Measurements from ENCODE around the gene PLCH1. TPM values are rescaled to one million over a fixed set of nuclear protein-coding genes. Genes with fewer than 3 reads are reported as not detected.

Gene PLCH1
- total and polyA plus RNA-seq, 2 of the 13 experiments (the other 11 are each of a cell fraction or from before 2014, with no cell fraction given), result 2.0 to 3.0 TPM

DNA sequence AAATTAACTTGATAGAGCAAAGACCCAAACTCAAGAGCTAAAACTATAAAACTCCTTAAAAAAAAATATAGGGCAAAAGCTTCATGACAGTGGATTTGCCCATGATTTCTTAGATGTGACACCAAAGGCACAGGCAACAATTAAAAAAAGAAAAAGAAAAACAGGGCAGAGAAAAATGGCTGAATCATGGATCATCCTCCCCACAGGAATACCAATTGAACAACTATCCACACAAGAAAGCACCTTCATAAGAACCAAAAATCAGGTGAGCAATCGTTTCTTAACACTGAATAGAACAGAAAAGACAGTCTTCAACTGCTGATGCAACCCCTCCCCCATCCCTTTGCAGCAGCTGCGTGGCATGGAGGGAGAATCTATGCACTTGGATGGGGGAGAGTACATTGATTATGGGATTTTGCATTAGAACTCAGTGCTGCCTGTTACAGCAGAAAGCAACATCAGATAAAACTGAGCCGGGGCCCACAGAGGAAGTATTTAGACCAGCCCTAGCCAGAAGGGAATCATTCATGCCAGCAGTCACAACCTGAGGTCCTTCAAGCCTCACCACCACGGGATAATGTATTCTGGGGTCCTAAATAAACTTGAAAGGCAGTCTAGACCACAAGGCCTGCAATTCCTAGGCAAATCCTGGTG lies 45.5 kb upstream of the PLCH1 start:
- peaks cover 2 to 15% of the 10 kb centered on the region in 2 experiments; a peak in 2 of 5 replicates for H3K36me3 ChIP-seq (replicated peaks in 1 of 2; ENCODE audit: control insufficient read depth in 1 of 2, insufficient read depth in 2 of 2, low read length in 2 of 2)
- peaks cover 6% of the 10 kb centered on the region for H3K79me2 ChIP-seq (ENCODE audit: insufficient read depth, low read length)
- WGBS (ENCODE audit: low lambda C conversion rate), result 96% methylated on average over 4 of the region's 4 CpGs
- FAIRE-seq (no peak), ATAC-seq (no peak), DNase-seq (ENCODE audit: low spot score) (no peak)
- no peaks in the 10 kb centered on the region; the same call in 1 of the 2 replicates for H4K20me1 ChIP-seq (ENCODE audit: insufficient read depth, low read length)
- CTCF ChIA-PET (ENCODE audit: low intra/inter-chr PET ratio, low total read pairs), result no interaction called here
- H2AFZ ChIP-seq (ENCODE audit: low read length), result no peak overlapping the region
- intact Hi-C loops (cut with micrococcal nuclease; ENCODE audit: unreplicated experiment) (no loop called here), in situ Hi-C loops (cut with HindIII; ENCODE audit: extremely low pct_ligation_motif_present, low pct_unique_long_range_greater_than_20kb) (no loop called here)
- no peak overlapping the region for H3K9ac ChIP-seq (ENCODE audit: insufficient read depth, low read depth, low read length)
- TF ChIP-seq, protein P1, sequence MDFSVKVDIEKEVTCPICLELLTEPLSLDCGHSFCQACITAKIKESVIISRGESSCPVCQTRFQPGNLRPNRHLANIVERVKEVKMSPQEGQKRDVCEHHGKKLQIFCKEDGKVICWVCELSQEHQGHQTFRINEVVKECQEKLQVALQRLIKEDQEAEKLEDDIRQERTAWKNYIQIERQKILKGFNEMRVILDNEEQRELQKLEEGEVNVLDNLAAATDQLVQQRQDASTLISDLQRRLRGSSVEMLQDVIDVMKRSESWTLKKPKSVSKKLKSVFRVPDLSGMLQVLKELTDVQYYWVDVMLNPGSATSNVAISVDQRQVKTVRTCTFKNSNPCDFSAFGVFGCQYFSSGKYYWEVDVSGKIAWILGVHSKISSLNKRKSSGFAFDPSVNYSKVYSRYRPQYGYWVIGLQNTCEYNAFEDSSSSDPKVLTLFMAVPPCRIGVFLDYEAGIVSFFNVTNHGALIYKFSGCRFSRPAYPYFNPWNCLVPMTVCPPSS (IDR thresholded peaks at IDR 0.05), result no peak
- TF ChIP-seq HES4 (CRISPR knock-in tag; IDR thresholded peaks at IDR 0.05; ENCODE audit: borderline replicate concordance), result no peak
- no peak for TF ChIP-seq SIN3B (IDR thresholded peaks at IDR 0.05; ENCODE audit: low read length)
- TF ChIP-seq, protein P2, sequence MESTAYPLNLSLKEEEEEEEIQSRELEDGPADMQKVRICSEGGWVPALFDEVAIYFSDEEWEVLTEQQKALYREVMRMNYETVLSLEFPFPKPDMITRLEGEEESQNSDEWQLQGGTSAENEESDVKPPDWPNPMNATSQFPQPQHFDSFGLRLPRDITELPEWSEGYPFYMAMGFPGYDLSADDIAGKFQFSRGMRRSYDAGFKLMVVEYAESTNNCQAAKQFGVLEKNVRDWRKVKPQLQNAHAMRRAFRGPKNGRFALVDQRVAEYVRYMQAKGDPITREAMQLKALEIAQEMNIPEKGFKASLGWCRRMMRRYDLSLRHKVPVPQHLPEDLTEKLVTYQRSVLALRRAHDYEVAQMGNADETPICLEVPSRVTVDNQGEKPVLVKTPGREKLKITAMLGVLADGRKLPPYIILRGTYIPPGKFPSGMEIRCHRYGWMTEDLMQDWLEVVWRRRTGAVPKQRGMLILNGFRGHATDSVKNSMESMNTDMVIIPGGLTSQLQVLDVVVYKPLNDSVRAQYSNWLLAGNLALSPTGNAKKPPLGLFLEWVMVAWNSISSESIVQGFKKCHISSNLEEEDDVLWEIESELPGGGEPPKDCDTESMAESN (CRISPR knock-in tag; conservative IDR thresholded peaks at IDR 0.05), result no peak
- TF ChIP-seq ZNF44 (CRISPR knock-in tag; IDR thresholded peaks at IDR 0.05), result no peak
- no peak for TF ChIP-seq ZNF253 (CRISPR knock-in tag; IDR thresholded peaks at IDR 0.05; ENCODE audit: borderline replicate concordance)
- no peak for TF ChIP-seq PHB2 (IDR thresholded peaks at IDR 0.05; ENCODE audit: partially characterized antibody)
- TF ChIP-seq NR2F1 (CRISPR knock-in tag; IDR thresholded peaks at IDR 0.05), result no peak
- TF ChIP-seq PHF5A (CRISPR knock-in tag; IDR thresholded peaks at IDR 0.05; ENCODE audit: low read depth, unreplicated experiment), result no peak
- TF ChIP-seq ZNF761 (CRISPR knock-in tag; conservative IDR thresholded peaks at IDR 0.05), result no peak
- TF ChIP-seq, protein P3, sequence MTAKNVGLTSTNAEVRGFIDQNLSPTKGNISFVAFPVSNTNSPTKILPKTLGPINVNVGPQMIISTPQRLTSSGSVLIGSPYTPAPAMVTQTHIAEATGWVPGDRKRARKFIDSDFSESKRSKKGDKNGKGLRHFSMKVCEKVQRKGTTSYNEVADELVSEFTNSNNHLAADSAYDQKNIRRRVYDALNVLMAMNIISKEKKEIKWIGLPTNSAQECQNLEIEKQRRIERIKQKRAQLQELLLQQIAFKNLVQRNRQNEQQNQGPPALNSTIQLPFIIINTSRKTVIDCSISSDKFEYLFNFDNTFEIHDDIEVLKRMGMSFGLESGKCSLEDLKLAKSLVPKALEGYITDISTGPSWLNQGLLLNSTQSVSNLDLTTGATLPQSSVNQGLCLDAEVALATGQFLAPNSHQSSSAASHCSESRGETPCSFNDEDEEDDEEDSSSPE (CRISPR knock-in tag; IDR thresholded peaks at IDR 0.05), result no peak
- no peak for TF ChIP-seq ZSCAN9 (CRISPR knock-in tag; IDR thresholded peaks at IDR 0.05; ENCODE audit: borderline replicate concordance)
- TF ChIP-seq MEF2D (CRISPR knock-in tag; IDR thresholded peaks at IDR 0.05), result no peak
- TF ChIP-seq TSC22D2 (CRISPR knock-in tag; IDR thresholded peaks at IDR 0.05; ENCODE audit: borderline replicate concordance), result no peak
- no peak for TF ChIP-seq ZNF34 (CRISPR knock-in tag; IDR thresholded peaks at IDR 0.05; ENCODE audit: borderline replicate concordance)
- BruUV-seq (replicated peaks), result no TSS peak
- H3K4me2 ChIP-seq (ENCODE audit: low read depth, low read length), result no peak overlapping the region
- no peaks in the 10 kb centered on the region for H3K9me3 ChIP-seq (ENCODE audit: low read length)
- H3K4me3 ChIP-seq (replicated peaks in 1 of 3; ENCODE audit: insufficient read depth in 1 of 3, low read depth in 2 of 3, low read length in 3 of 3), result no peak overlapping the region
- POLR2A ChIA-PET, result no interaction called here
- no peaks in the 10 kb centered on the region for H3K27me3 ChIP-seq (ENCODE audit: control insufficient read depth in 1 of 2, insufficient read depth in 2 of 2, low read length in 2 of 2)
- no peak overlapping the region for H3K27ac ChIP-seq (ENCODE audit: extremely low read length, insufficient read depth, low read length)
- H3K4me1 ChIP-seq (ENCODE audit: insufficient read depth, low read length), result 0 out of 2 replicates have a peak, but pooled peaks cover 7% of the 10 kb centered on the region

Measured in HepG2 (cell line).